Vagina (tissue), 2 donors: ENCODE data around the gene DGKD.

Experiments
- CTCF ChIP-seq, 3 experiments: fragments of 450-650 bp in 2 of 3; fragments of 200-600 bp in 1 of 3; sonication (generic) in 1 of 3; IDR thresholded peaks; one replicate each; pipeline ENCODE4 v1.5.1; 2017 to 2019; ENCODE audit warnings: antibody characterized with exemption in 3 of 3, mild to moderate bottlenecking in 2 of 3, moderate library complexity in 2 of 3
- POLR2A ChIP-seq, 2 donors: fragments of 450-650 bp; IDR thresholded peaks; one replicate each; pipeline ENCODE4 v1.6.1; 2017; ENCODE audit warnings: antibody characterized with exemption in 2 of 2, mild to moderate bottlenecking in 2 of 2, moderate library complexity in 2 of 2
- POLR2AphosphoS5 ChIP-seq, 2 donors: sonication (generic); formaldehyde crosslinking; IDR thresholded peaks; one replicate each; pipeline ENCODE4 v1.9.0; 2017; ENCODE audit warnings: antibody characterized with exemption in 2 of 2, mild to moderate bottlenecking in 2 of 2, low read depth in 1 of 2; ENCODE audit not compliant: insufficient read depth in 1 of 2

GRCh38 chr2:233513953-233514655, 159.8 kb downstream of the DGKD start:
- TF ChIP-seq CTCF (IDR thresholded peaks at IDR 0.05) = no peak
- no peak for TF ChIP-seq POLR2A (IDR thresholded peaks at IDR 0.05)
- TF ChIP-seq POLR2AphosphoS5 (IDR thresholded peaks at IDR 0.05; ENCODE audit: insufficient read depth in 1 of 2, low read depth in 1 of 2) = no peak
